SIG-M5 treated with dmso at 0.1 percent for 504 hours (cell line): Measurements from ENCODE around the gene RHBG.
A peak's percentile ranks its signal among the peaks of the same experiment; 100 is the strongest.

Experiments
- DNase-seq: peaks from one replicate; lab custom pipeline; 2025; ENCODE audit not compliant: unreplicated experiment; lab: John Stamatoyannopoulos, UW

RHBG gene

DNA sequence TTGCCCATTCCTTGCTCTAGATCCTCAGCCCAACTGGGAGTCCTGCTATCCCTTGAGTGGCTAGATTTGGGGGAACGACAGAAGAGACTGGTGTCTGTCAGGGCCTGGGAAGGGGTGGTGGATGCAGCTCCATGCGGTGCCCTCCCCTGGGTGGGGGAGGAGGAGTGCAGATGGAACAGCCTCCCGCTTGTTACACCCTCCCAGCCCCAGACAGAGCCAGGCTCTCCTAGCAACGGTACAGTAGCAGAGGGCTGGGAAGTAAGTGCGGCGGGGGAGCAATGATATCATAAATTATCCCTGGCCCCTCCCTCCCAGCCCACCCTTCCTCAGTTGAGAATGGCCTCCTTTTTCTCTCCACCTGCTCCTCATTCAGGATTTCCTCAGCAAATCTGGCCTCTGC is 37.2 kb downstream of the RHBG start:
- DNase-seq: no peak

- DNase-seq: no peak
These were observed 38.3 kb downstream of the RHBG start for GRCh38 chr1:156407344-156407743.

GRCh38 chr1:156407760-156408159 is 38.7 kb downstream of the RHBG start:
- no peak for DNase-seq

- DNase-seq: no peak
These were observed 40.4 kb downstream of the RHBG start for GRCh38 chr1:156409439-156409838.

DNA sequence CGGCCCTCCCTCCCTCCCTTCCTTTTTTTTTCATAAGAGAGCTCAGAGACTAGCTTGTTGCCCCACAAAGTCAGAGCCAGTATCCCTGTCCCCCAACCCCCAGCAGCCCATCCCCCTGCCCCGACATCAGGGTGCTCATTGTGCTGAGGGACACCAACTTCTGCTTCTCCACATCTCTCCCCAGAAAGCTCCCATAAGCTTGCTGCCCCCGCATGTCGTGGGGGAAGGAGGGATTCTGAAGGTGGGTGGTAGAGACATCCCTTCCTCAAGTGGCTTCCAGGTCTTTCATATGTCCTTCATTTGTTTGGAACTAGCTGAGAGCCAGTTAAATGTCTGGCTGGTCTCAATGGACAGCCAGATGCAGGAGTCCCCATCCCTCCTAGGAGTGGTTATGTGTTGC is 41.2 kb downstream of the RHBG start:
- DNase-seq: no peak

DNA sequence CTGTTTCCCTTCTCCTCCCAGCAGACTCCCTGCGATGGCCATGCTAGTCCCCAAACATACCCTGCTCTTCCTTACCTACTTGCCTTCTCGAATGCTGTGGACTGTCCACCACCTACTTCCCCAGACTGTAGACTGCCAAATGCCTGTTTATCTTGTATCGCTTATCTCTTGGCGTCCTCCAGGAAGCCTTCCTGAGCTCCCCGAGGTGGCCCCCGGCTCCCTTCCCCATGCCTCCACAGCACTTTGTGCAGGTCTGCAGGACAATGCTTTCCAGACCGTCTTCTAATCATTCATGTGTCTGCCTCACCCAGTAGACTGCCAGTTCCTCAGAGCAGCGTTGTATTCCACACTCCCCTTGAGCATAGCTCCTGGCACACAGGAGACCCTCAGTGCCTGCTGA is 41.7 kb downstream of the RHBG start:
- DNase-seq: no peak

- no peak for DNase-seq
These were observed 43.8 kb downstream of the RHBG start for GRCh38 chr1:156412653-156413321.

DNA sequence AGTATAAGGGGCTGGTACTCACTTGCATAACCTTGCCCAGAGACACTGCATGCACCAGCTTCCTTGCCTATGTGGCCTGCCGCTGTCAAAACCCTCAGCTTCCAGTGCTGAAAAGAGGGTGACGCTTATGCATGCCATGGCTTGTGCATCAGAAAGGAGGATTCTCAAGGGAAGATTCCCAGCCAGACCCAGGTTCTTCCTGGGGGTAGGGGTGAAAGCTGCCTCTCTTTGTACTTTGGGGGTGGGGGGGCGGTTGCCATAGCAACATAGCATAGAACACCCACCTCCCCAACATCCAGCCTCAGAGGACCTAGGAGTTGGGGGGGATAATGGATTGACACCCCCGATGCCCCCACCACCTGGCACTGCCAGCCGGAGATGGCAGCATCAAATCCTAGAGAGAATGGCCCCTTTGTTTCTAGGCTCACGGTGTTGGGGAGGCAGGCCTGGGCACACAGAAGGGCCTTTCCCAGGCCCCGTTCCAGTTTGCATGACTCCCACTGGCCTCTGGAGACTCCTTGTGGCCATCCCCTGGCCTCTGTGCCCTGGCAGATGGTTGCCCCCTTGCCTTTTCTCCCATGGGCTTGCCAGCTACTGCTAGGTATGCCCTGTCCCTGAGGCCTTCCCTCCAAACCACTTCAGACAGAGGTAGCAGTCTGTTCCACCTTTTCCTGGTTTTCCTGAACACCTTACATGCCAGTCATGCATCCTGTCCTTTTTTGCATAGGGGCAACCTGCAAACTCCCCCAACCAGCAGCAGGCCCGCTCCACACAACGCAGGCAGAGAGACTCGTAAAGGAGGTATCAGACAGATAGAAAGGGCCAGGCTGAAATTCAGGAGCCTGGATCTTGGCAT is 44.6 kb downstream of the RHBG start:
- no peak for DNase-seq

DNA sequence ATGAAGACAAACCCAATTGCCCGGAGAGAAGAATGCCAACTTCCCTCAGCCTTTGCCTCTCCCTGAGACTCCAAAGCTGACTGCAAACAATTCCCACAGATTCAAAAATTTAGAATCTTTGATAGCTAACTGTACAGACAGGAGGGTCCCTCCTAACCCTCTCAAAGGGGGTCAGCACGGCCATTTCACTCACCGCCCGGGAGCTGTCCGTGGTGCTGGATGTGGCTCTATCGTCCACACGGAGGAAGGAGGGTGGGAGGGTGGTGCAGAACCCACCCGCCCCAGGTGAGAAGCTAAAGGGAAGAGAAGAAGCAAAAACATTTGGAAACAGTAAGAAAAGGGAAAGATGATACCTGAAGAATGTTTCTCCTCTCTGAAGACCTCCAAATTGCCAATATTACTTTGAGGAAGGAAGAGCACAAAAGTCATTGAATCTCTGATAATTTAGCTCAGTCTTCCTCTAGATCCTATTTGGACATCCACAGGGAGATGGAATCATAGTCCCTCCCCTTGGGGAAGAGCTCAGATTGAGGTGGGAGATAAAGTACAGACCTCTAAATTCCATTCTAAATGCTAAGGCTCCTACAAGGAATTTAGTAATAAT is 45.6 kb downstream of the RHBG start:
- DNase-seq: no peak

GRCh38 chr1:156416993-156417392 is 48.0 kb downstream of the RHBG start:
- no peak for DNase-seq

GRCh38 chr1:156417401-156418020 is 48.5 kb downstream of the RHBG start:
- DNase-seq: no peak

- no peak for DNase-seq
These were observed 49.5 kb downstream of the RHBG start for GRCh38 chr1:156418416-156419070.

DNA sequence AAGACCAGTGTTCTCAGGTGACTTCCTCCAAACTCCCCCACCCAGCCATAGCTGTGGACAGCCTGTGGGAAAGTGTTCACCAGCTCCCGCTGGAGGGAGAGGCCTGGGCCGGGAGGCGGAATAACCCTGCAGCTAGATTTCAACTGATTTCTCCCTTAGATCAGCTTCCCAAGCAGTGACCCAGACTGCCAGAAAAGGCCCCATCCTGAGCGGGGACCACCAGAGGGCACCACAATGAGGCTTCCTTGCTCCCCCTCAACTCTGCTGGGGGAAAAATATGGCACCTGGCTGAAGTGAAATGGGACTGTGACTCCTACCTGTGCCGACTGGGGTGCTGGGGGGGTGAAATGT is 50.8 kb downstream of the RHBG start:
- no peak for DNase-seq

- DNase-seq: peak; percentile 72
These were observed 51.4 kb downstream of the RHBG start for GRCh38 chr1:156420205-156421061.

- DNase-seq: peak; percentile 77
These were observed 52.3 kb downstream of the RHBG start for GRCh38 chr1:156421062-156421938.

GRCh38 chr1:156421939-156422601 is 53.1 kb downstream of the RHBG start:
- DNase-seq: no peak

GRCh38 chr1:156422602-156423091 is 53.6 kb downstream of the RHBG start:
- no peak for DNase-seq
